ENCODE data around the gene LTBP2.

LTBP2 gene

DNA sequence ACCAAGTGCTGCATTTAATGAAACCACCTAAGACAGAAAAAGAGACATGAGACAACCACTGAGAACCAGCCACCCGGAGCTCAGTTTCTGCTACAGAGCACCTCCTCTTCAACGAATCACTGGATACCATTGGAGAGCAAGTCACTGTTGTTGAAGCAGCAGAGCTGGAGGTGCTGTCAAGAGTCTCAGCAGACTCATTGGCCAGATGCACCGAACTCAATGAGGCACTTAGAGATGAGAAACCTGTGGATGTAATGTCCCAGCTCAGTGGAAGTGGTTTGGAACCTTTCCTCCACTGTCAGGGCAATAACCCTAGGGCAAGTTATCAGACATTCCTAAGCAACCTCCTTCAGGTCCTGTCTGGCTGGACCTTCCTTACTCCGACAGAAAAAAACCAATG is 132.0 kb downstream of the LTBP2 start:
- no peak overlapping the region for H3K4me3 ChIP-seq (ENCODE audit: low read depth, low read length)
- TF ChIP-seq, protein P1, sequence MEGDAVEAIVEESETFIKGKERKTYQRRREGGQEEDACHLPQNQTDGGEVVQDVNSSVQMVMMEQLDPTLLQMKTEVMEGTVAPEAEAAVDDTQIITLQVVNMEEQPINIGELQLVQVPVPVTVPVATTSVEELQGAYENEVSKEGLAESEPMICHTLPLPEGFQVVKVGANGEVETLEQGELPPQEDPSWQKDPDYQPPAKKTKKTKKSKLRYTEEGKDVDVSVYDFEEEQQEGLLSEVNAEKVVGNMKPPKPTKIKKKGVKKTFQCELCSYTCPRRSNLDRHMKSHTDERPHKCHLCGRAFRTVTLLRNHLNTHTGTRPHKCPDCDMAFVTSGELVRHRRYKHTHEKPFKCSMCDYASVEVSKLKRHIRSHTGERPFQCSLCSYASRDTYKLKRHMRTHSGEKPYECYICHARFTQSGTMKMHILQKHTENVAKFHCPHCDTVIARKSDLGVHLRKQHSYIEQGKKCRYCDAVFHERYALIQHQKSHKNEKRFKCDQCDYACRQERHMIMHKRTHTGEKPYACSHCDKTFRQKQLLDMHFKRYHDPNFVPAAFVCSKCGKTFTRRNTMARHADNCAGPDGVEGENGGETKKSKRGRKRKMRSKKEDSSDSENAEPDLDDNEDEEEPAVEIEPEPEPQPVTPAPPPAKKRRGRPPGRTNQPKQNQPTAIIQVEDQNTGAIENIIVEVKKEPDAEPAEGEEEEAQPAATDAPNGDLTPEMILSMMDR (conservative IDR thresholded peaks at IDR 0.05; ENCODE audit: low read depth, low read length) = no peak
- DNase-seq (ENCODE audit: low read depth) = no peak

DNA sequence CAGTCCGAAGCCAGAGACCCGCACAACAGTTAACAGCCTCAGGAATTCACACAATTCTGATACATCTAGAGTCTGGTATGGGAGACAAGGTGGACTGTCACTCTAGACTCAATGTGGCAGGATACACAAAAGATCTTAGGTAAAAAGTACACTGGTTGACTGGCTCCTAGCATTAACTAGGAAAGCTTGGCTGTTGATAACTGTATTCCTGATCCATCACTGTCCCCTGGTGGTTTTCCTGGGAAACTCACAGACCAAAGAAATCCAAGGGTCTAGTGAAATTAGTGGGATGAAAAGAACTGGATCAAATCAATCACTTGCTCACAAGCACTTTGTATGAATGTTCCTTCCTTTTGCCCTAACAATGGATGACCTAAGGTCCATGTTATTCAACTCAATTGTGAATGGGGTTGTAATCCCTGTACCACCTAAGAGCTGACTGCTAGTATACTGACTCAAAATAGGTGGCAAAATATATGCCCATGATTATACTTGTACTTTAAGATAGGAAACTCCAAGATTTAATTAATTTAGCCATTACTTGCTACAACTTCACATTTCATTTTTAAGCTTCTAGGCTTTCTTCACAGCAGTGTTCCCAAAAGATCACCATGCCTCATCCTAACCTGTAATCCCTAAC is 132.9 kb downstream of the LTBP2 start:
- no peak overlapping the region for H3K4me3 ChIP-seq (ENCODE audit: low read depth, low read length)
- DNase-seq (ENCODE audit: low read depth) = peak; percentile 44
- TF ChIP-seq, protein P1 (conservative IDR thresholded peaks at IDR 0.05; ENCODE audit: low read depth, low read length) = peak; percentile 74

DNA sequence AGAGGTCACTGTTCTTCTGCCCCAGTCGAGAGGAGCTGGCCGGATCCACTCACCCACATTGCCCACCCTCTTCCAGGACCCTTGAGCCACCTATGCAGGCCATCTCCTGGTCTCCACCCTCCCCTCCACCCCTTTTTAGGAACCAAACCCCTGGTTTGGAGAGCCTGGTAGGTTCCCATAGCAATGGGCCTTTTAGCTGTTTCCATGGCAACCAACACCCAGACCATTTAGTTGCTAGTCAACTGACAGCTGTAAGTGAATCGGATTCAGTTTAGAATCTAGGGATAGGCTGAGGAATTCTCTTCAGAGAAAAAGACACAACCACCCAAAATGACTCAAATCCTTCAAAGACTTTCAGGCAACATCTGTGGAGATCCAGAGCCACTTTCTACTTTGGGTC is 135.4 kb downstream of the LTBP2 start:
- no peak for DNase-seq (ENCODE audit: low read depth)
- H3K4me3 ChIP-seq (ENCODE audit: low read depth, low read length) = no peak overlapping the region
- TF ChIP-seq, protein P1 (conservative IDR thresholded peaks at IDR 0.05; ENCODE audit: low read depth, low read length) = no peak

DNA sequence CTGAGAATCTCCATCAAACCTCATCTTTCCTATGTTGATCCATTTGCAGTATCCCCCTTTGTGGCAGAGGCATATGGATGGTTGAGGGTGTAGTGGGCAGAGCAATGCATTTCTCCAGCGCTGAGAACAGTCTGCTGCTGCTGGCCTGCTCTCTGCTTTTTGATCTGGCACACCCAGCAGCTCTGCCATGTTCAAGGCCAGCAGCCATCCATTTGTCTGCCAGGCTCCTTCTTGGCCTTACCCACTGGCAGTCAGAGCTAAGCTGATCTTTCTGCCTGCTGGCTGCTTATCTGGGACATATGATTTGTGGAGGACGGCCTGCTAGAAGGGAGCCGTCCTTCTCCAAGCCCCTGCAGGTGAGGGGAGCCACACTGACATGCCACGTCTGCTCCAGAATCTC is 135.9 kb downstream of the LTBP2 start:
- DNase-seq (ENCODE audit: low read depth) = no peak
- TF ChIP-seq, protein P1 (conservative IDR thresholded peaks at IDR 0.05; ENCODE audit: low read depth, low read length) = no peak
- no peak overlapping the region for H3K4me3 ChIP-seq (ENCODE audit: low read depth, low read length)

GRCh38 chr14:74475678-74476077 is 136.4 kb downstream of the LTBP2 start:
- TF ChIP-seq, protein P1 (conservative IDR thresholded peaks at IDR 0.05; ENCODE audit: low read depth, low read length) = no peak
- no peak overlapping the region for H3K4me3 ChIP-seq (ENCODE audit: low read depth, low read length)
- peak; percentile 61 for DNase-seq (ENCODE audit: low read depth)

DNA sequence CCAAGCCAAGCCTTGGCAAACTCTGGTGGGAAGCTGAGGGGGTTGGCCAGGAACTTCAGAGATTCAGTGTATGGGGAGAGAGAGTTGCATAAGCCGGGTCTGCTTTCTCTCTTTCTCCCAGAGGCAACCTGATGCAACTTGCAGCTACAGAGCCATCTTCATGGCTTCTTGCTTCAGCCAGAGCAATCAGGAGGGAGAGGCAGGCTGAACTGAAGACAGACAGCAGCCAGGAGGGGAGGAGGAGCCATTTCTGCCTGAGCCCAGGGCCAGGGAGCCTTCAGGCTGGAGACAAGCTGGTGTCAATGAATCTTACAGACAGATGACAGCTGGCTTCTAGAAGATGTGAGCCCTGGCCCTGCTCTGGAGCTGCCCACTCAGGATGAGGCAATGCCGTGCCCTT is 137.7 kb downstream of the LTBP2 start:
- DNase-seq (ENCODE audit: low read depth) = no peak
- TF ChIP-seq, protein P1 (conservative IDR thresholded peaks at IDR 0.05; ENCODE audit: low read depth, low read length) = no peak
- H3K4me3 ChIP-seq (ENCODE audit: low read depth, low read length) = no peak overlapping the region

- TF ChIP-seq, protein P1 (conservative IDR thresholded peaks at IDR 0.05; ENCODE audit: low read depth, low read length) = no peak
- DNase-seq (ENCODE audit: low read depth) = no peak
Measured at GRCh38 chr14:74472601-74473000, 139.4 kb downstream of the LTBP2 start.

More at GRCh38 chr14:74472601-74473000, 139.4 kb downstream of the LTBP2 start:
- H3K4me3 ChIP-seq (ENCODE audit: low read depth, low read length) = no peak overlapping the region

Data from choroid plexus epithelial cell (primary cell).